ENCODE results near the gene NOTCH1.

GRCh38 chr9:136474974-136475865, 70.6 kb downstream of the NOTCH1 start:
- TF ChIP-seq JUN (IDR thresholded peaks at IDR 0.05) (no peak), CTCF (IDR thresholded peaks at IDR 0.05) (no peak)
